Natural killer cell (primary cell): ENCODE data around the gene PKP4. TPM values are rescaled to one million over a fixed set of nuclear protein-coding genes. Genes with fewer than 3 reads are reported as not detected.

Source experiments
- ATAC-seq, 3 donors: fragments of 150-1000 bp in 2 of 3; fragments of 200-7000 bp in 1 of 3; cut with Tn5 transposase; 1 replicate in 1 of 3; 2 replicates in 2 of 3; pipeline ENCODE4 v1.10.0; 2021; ENCODE audit warnings: mild to moderate bottlenecking in 2 of 3, moderate library complexity in 2 of 3
- DNase-seq, 2 donors: peaks; one replicate each; pipeline versions ENCODE4 v3.0.0 to v3.0.0-alpha.2; 2013 to 2021; ENCODE audit warnings: mixed read lengths in 1 of 2
- H3K27ac ChIP-seq: one replicate; pipeline ENCODE4 v1.5.1; 2013; ENCODE audit warnings: mild to moderate bottlenecking, low read length
- H3K27me3 ChIP-seq: one replicate; pipeline ENCODE4 v1.6.1; 2013; ENCODE audit warnings: low read length; ENCODE audit not compliant: control insufficient read depth, insufficient read depth
- H3K36me3 ChIP-seq: one replicate; pipeline ENCODE4 v1.6.1; 2013; ENCODE audit warnings: low read length; ENCODE audit not compliant: control insufficient read depth, insufficient read depth
- H3K4me1 ChIP-seq: one replicate; pipeline ENCODE4 v1.6.1; 2013; ENCODE audit warnings: low read length; ENCODE audit not compliant: control insufficient read depth, insufficient read depth
- H3K4me3 ChIP-seq: one replicate; pipeline ENCODE4 v1.5.1; 2013; ENCODE audit warnings: low read length
- H3K9me3 ChIP-seq: one replicate; pipeline ENCODE4 v1.6.1; 2013; ENCODE audit warnings: low read length; ENCODE audit not compliant: control insufficient read depth, insufficient read depth
- H3K27ac Mint-ChIP-seq, 2 donors: one replicate each; pipeline ENCODE4 v1.8.0; 2022; ENCODE audit warnings: mild to moderate bottlenecking in 2 of 2, mixed read lengths in 2 of 2, moderate library complexity in 1 of 2
- H3K27me3 Mint-ChIP-seq, 2 donors: one replicate each; pipeline ENCODE4 v1.8.0; 2022; ENCODE audit warnings: low read depth in 2 of 2, mixed read lengths in 2 of 2
- H3K36me3 Mint-ChIP-seq: one replicate; pipeline ENCODE4 v1.8.0; 2022; ENCODE audit warnings: mixed read lengths
- H3K4me1 Mint-ChIP-seq, 2 donors: one replicate each; pipeline ENCODE4 v1.8.0; 2022; ENCODE audit warnings: mixed read lengths in 2 of 2
- H3K4me3 Mint-ChIP-seq: one replicate; pipeline ENCODE4 v1.8.0; 2022; ENCODE audit warnings: mild to moderate bottlenecking, moderate library complexity, mixed read lengths
- H3K9me3 Mint-ChIP-seq, 2 donors: one replicate each; pipeline ENCODE4 v1.8.0; 2022; ENCODE audit warnings: mixed read lengths in 2 of 2
- CTCF ChIP-seq: fragments of 200-600 bp; IDR thresholded peaks from one replicate; pipeline ENCODE4 v1.8.0; 2022; ENCODE audit warnings: antibody characterized with exemption
- WGBS: methylation state at CpG from one replicate; pipeline ENCODE4 v1.1.7; 2013; ENCODE audit warnings: missing lambda C conversion rate; ENCODE audit not compliant: insufficient coverage; 5-methylcytosine and 5-hydroxymethylcytosine counted together
- intact Hi-C: fragments of 100-400 bp; cut with micrococcal nuclease; formaldehyde crosslinking; loops from one replicate; pipeline ENCODE4 v1.14.2; 2022
- total RNA-seq, 4 donors: library from RNA; stranded (reverse); fragments of 120-200 nt in 1 of 4; gene quantifications; one replicate each; pipeline versions ENCODE4 v1.2.3 to v1.2.4, GENCODE V29; 2013 to 2022

Gene PKP4
- total RNA-seq, 3 donors from 2014 or later (not counting 1 experiment from before 2014, with no cell fraction given) = 5.9 to 8.4 (median 7.2) TPM

DNA sequence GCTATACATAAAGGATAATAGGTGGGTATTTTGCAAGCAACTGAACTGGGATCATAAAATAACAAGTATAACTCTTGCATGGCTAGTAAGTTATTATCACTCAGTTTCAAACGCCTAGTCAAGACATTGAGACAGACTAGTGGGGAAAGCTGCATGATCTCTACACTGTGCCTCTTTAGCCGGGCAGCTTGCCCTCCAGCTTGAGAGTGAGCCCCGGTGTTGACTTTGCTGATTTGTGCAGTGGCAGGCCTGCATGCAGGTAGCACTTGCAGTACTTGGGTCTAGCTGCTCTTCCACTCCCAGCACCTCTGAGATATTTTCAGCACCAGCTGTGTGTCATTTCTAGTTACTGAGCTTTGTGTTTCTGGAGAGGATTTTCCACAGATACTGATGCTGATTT lies 219.5 kb downstream of the PKP4 start:
- Mint-ChIP-seq H3K4me3 (no peak overlapping the region), H3K27ac (no peak overlapping the region), H3K27me3 (no peaks in the 10 kb centered on the region), H3K4me1 (no peaks in the 10 kb centered on the region), H3K9me3 (no peaks in the 10 kb centered on the region), H3K36me3 (no peaks in the 10 kb centered on the region)
- Histone ChIP-seq H3K36me3 (no peaks in the 10 kb centered on the region), H3K9me3 (no peaks in the 10 kb centered on the region), H3K4me1 (no peaks in the 10 kb centered on the region), H3K4me3 (no peak overlapping the region), H3K27ac (no peak overlapping the region), H3K27me3 (no peaks in the 10 kb centered on the region)
- no peak for ATAC-seq
- intact Hi-C loops = no loop called here
- 97% methylated on average over 3 of the region's 3 CpGs for WGBS
- TF ChIP-seq CTCF = no peak
- no peak for DNase-seq

GRCh38 chr2:158676696-158677095 lies 219.9 kb downstream of the PKP4 start:
- Histone ChIP-seq H3K27ac (no peak overlapping the region), H3K4me1 (no peaks in the 10 kb centered on the region), H3K9me3 (no peaks in the 10 kb centered on the region), H3K36me3 (no peaks in the 10 kb centered on the region), H3K27me3 (no peaks in the 10 kb centered on the region), H3K4me3 (no peak overlapping the region)
- H3K36me3 Mint-ChIP-seq = no peaks in the 10 kb centered on the region
- no peaks in the 10 kb centered on the region for H3K27me3 Mint-ChIP-seq
- intact Hi-C loops = no loop called here
- no peak overlapping the region for H3K27ac Mint-ChIP-seq
- TF ChIP-seq CTCF = no peak
- WGBS = 91% methylated on average over 7 of the region's 7 CpGs
- H3K4me1 Mint-ChIP-seq = no peaks in the 10 kb centered on the region
- ATAC-seq = no peak
- no peak overlapping the region for H3K4me3 Mint-ChIP-seq
- DNase-seq = no peak
- no peaks in the 10 kb centered on the region for H3K9me3 Mint-ChIP-seq

DNA sequence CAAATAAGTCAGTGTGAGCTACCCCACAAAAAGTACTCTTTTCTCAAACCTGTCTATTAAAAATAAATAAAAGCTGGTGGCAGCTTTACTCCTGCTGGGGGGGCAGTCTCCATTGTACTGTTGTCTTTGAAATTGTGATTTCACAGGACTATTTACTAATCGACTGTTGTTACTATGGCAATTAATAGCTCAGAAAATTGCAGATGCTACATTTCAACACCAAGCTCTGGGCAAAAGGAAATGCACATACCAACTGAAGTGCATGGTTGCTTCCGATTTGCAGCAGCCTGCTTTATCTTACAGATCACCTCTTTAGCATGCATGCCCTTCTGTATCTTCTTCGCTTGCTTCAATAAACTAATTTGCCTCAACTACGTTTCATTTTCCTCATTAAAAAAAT lies 220.8 kb downstream of the PKP4 start:
- Histone ChIP-seq H3K4me1 (no peaks in the 10 kb centered on the region), H3K9me3 (no peaks in the 10 kb centered on the region), H3K36me3 (no peaks in the 10 kb centered on the region), H3K4me3 (no peak overlapping the region), H3K27ac (no peak overlapping the region), H3K27me3 (no peaks in the 10 kb centered on the region)
- Mint-ChIP-seq H3K4me3 (no peak overlapping the region), H3K9me3 (no peaks in the 10 kb centered on the region), H3K27ac (no peak overlapping the region), H3K27me3 (no peaks in the 10 kb centered on the region), H3K4me1 (no peaks in the 10 kb centered on the region), H3K36me3 (no peaks in the 10 kb centered on the region)
- no peak for DNase-seq
- ATAC-seq = no peak
- no peak for TF ChIP-seq CTCF
- intact Hi-C loops = no loop called here
- WGBS = 96% methylated on average over 3 of the region's 4 CpGs

DNA sequence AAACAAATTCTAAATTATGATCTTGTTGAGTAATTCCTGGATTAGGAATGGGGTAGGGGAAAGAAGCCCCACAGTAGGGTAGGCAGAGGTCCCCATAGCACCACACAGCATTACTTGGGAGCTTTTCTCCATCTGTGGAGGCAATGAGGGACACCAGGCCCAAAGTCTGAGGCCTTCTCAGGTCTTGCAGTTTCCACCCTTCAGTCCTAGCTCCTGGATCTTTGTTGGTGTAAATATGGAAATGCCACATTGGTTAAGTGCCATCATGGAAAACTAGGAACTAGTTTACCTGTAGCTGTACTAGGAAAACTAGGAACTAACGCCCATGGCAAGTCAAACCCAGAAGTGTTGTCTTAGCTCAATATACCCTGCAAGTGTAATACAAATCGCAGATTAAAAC lies 225.1 kb downstream of the PKP4 start:
- DNase-seq (no peak), ATAC-seq (no peak)
- intact Hi-C loops = no loop called here
- no peak overlapping the region for H3K27ac ChIP-seq
- no peak overlapping the region for H3K4me3 ChIP-seq
- H3K36me3 ChIP-seq = no peaks in the 10 kb centered on the region
- Mint-ChIP-seq H3K27me3 (peaks cover 0 to 6% of the 10 kb centered on the region in 2 donors), H3K36me3 (no peaks in the 10 kb centered on the region), H3K9me3 (no peaks in the 10 kb centered on the region), H3K4me3 (no peak overlapping the region), H3K4me1 (no peaks in the 10 kb centered on the region), H3K27ac (no peak overlapping the region)
- H3K9me3 ChIP-seq = no peaks in the 10 kb centered on the region
- 100% methylated on average over 1 of the region's 2 CpGs for WGBS
- no peaks in the 10 kb centered on the region for H3K27me3 ChIP-seq
- no peak for TF ChIP-seq CTCF
- H3K4me1 ChIP-seq = no peaks in the 10 kb centered on the region
